GM19193 (cell line): Measurements from ENCODE around the gene LRP1B.

ENCODE experiments used
- POLR2A ChIP-seq: IDR thresholded peaks from 4 replicates; pipeline ENCODE4 v1.6.1; 2011; ENCODE audit not compliant: insufficient read depth, insufficient read length; ENCODE audit errors: extremely low read depth

Gene LRP1B

DNA sequence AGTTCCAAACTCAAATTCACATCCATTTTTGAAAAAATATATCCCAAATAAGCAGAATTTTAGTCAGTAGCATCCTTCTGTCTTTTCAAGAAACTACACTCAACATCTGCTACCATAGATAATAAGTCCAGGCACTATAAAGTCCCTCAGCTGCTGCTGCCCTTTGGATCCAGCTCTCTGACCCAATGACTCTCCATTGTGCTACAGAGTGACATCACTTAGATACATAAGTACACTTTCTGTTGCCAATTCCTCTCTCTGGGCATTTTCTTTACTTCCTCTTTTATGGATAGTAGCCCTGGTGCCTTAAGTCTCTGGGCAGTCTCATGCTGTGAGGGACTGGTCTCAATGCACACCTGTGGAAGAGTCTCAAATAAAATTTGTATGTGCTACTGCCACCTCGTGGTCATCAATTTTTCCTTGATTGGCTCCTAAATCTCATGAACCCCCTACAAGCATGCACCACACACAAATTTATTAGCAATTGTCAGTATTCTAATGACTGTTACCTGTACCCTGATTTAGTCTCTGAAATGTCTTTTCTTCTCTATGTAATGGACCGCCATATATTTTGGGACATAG lies 219.2 kb downstream of the LRP1B start:
- TF ChIP-seq POLR2A = no peak

DNA sequence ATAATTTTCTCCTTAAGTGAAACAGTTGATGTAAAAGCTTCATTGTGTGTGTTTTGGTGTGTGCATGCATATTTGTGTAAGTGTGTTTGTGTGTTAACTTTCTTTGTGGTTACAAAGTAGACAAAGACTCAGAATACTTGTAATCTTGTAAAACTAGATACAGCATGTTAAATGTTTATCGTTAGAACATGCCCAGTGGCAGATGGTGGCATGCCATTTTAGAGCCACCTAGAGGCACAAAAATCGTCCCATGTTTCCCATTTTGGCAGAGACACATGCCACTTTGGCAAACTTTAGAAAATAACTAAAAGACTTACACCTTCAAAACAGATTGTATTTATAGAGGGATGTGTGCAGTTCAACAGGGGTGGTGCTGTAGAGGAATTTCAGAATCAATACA lies 224.1 kb downstream of the LRP1B start:
- TF ChIP-seq POLR2A = no peak

DNA sequence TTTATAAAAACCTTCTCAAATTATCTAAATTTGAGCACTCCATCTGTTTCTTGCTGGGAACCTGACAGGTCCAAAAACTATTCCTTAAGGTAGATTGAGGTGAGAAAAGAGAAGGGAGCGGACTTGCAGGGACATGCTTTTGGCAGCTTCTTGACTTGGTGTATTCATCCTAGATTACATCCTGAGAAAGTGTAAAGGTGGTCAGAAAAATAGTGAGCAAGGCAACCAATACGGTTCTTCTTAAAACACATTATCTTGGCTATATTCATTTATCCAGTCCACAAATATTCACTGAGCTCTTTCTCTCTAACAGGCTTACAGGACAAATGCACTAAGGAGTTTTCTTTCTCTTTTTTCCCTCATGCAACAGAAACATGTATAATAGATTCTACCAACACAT lies 230.0 kb downstream of the LRP1B start:
- TF ChIP-seq POLR2A = no peak

DNA sequence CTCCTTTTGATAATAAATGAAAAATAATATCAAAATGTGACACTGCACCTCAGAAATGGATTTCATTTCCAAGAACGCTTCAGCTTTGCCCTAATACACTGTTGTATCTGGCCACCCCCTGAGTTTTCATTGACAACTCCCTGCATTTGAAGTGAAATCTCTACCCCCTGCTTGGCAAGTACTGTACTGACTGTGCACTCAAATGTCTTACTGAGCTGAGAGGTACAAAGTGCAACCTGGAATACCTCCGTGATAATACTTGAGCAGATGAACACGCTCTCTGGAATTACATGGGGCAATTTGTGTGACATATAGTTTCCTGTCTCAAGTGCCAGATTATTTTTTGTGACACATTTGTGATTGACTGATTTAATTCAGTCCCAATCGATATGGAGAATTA lies 231.1 kb downstream of the LRP1B start:
- no peak for TF ChIP-seq POLR2A

DNA sequence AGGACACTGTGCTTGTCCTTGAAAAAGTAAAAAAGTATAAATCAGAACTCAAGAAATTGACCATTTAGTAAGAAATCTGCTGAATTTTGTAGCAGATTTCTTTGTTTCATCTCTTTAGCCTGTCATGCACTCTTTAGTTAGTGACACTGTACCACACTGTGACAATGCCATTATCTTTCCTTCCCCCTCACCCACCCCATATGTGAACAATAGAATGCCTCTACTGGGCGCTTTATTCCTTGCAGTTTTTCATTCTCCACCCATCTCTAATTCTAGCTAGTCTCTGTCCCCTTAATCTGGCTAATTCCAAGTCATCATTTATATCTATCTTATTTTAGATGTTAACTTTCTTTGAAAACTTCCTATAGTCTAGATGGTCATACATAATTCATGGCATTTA lies 241.0 kb downstream of the LRP1B start:
- no peak for TF ChIP-seq POLR2A

DNA sequence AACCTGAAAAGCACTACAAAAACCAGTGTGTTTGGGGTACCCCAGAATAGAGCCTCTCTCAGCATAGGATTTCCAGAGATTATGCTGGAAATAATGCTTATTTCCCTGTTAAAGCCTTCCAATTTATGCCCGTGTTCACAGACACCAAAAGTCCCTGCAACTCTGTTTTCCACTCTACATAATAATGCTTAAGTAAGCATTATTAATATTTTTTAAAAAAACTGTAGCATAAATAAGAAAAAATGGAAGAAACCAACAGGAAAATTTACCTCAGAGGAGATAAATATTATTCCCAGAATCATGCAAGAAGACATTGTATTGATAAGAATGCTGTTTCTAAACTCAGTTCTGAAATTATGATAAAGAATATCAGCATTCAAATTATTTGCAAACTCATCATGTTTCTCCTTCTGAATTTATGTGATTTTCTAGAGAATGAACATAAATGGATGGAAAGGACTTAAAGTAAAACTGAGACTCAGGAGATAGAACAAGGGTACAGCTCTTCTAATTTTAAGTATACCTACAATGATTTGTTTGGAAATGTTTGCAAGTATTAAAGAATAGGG lies 241.7 kb downstream of the LRP1B start:
- TF ChIP-seq POLR2A = no peak

DNA sequence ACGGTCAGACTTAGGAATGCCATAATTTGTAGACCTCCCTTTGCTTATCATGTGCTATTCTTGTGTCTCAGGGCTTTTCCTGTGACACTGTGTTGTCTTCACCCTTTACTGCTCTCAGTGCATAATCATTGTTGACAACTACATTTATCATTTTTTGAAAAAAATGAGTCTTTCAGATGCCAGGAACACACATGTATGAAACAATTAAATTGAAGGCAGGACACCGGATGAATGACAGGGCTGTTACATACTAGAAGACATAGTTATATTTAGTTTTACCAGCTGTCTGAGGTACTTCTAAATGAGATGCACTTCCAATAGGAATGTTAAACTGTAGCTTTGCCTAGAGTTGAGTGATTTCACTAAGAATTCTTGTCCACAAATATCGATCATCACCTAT lies 243.5 kb downstream of the LRP1B start:
- no peak for TF ChIP-seq POLR2A

DNA sequence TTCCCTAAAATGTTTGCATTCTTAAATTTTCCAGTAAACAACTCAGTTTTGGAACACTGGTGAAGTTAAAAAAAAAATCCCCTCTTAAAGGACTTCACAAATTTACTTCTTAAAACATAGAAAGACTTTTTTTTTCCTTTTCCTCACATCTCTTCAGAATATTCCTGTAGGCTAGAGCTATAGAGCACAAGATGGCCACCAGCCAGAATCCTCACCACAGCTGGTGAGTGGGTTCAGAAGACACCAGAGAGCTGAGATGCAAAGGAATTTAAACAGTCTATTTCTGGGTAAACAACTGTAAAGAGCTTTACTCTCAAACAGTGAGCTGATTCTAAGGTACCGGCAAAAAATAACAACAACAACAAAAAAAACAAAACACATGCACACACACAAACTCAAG lies 252.8 kb downstream of the LRP1B start:
- no peak for TF ChIP-seq POLR2A

DNA sequence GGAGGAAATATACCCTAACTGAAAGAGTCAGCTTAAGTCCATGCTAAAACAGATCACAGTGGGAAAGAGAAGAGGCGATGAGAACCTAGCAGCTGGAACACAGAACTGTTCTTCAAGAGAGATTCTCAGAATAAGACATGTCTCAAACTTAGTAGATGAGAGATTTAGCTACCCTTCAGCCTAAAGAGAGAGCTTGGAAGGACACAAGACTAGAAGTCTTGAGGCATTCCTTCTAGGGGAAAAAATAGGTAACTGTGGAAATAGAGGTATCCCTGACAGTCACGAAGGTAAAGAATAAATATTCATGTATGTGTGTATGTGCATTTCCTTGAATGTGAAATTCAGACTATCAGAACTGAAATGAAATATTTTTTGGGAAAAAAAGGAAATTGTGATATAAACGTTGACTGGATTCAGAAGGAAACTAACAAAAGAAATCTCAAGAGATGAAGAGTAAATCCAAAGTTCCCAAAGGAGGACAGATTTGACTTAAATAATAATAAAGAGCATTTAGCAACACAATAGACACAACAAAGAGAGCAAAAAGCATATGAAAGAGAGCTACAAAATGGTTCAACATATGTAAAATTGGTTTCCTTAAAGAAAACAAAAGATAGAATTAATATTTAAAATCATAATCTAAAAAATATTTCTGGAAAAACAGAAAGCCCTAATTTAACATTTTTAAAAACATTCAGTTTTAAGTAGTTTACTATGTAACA lies 258.7 kb downstream of the LRP1B start:
- no peak for TF ChIP-seq POLR2A

DNA sequence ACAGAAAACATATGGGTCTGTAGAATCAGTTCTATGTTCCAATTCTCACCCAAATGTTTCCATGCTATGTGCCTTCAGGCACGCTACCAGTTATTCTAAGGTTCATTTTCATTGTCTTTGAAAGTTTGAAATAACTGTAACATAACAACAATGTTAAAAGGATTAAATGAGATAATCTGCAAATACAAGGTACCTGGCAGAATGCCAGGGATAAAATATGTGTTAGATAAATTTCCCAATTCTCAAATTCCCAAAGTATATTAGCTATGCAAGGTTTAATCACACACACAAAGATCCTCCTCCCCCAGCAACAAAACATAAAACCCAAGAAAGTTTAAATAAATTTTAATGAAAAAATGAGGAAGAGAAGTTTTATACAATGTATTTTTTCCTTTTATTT lies 261.2 kb downstream of the LRP1B start:
- TF ChIP-seq POLR2A = no peak

DNA sequence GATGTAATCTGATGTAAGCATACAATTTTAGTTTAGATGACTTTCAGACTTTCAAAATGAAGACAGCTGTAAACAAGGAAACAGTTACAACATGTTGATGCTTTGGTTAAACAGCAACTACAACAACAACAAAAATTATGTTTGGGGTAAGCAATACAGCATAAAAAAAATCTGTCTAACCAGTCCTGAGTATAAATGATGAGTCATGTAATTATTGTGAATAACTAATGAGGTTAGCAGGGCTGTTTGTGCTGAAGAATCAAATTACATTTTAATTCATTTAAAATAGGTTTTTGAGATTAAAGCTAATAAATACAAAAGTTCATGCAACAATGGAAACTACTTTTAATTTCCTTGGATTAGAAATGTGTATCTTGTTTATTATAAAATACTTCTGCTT lies 266.9 kb downstream of the LRP1B start:
- no peak for TF ChIP-seq POLR2A

DNA sequence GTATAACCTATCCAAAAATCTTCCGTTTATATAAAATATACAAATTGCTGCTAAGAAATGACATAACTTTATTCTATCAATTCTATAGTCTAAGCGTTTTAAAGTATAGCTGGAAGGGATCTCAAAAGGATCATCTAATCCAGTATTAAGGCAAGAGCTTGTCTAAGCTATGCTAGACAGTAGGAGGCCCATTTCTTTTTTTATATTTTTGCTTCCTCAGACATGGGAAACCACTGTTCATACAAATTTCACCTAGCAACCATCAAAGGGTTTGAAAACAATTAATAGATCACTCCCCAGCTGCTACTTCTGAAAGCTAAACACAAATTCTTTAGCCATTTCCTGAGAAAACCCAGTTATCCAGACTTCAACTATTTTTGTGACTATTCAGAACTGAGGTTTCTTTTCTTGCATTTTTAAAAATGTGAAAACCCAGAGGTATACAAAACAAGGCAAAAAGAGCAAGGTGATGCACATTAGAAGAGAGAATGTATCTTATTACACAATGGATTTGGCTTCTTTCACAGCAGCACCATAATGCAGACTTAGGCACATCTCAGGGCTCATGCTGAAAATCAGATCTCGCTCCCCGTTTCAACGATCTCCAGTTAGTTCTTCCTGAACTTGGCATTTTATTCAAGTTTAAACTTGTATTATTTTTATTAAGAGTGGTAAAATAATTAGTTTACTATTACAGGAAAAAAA lies 274.4 kb downstream of the LRP1B start:
- TF ChIP-seq POLR2A = no peak

DNA sequence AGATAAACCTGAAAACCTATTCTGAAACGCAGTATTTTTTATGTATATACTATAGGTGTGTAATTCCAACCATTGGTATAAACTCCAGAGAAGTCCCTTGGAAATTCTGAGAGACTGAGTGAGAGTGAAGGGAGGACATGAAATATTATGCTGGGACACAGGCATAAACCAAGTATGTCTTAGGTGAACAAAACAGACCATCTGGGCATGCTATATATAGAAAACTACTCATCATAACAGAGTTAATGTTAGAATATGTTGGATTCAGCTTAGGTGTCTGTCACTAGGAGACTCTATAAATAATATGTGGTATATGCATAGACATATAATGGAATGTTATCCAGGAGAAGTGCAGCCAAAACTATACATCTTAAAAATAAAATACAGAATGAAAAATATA lies 282.6 kb downstream of the LRP1B start:
- TF ChIP-seq POLR2A = no peak

DNA sequence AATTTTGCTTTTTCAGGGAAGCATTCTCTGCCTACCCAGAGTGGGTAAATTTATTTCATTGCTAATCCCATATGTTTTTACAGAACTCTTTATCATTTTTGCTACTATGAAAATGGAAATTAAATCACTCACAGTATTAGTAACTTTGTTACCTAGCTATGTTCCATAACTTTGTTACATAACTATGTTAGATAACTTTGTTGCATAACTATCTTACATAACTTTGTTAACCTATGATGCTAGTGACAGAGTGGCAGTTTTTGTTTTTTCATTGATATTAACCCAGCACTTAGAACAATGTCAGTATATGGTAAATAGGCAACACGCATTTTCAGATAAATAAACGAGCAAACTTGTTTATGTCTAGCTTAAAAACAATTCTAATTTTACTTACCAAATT lies 286.6 kb downstream of the LRP1B start:
- TF ChIP-seq POLR2A = no peak

DNA sequence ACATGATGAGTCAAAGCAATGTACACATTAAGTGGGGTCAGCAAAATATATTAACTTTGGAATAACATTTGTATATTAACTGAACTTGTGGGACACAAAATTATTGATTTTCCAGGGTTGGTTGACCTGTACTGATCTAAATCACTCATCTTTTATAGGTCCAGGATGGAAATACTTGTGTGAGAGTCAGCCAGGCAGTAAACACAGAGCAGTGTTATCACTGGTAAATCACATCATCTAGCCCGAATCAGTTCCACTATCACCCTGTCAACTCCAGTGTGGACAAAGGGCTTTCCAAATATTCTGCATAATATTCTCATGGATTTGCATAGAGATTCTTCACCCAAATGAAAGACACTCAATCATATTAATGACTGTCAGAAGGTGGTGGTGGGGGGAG lies 295.7 kb downstream of the LRP1B start:
- no peak for TF ChIP-seq POLR2A

DNA sequence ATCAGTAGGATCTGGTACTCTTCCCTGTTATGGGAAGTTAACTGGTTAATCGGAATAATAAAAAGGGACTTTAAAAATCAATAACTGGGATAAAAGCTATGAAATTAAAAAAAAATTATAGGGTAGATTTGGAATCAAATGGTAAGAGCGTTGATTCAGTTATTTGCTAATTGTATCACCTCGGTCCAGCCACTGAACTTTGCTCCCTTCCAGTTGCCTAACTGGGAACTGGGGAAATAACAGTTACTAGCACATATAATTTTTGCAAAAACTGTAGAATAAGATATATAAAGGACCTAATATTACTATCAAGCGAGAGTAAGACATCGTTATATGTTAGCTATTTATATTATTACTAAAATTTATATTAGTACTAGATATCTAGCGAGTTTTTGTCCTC lies 302.1 kb downstream of the LRP1B start:
- TF ChIP-seq POLR2A = no peak
